Superior temporal gyrus (tissue), 1 donor: ENCODE measurements around the gene ODC1.
A peak's percentile ranks its signal among the peaks of the same experiment; 100 is the strongest.
"Not testable (repeated sequence)": the region's sequence is repeated elsewhere in the genome, so short reads cannot be mapped to it uniquely, and the experiment has no call there.

ENCODE experiments used
- DNase-seq: peaks from one replicate; pipeline ENCODE4 v3.0.0-alpha.2; 2016; ENCODE audit errors: extremely low spot score

Gene ODC1

GRCh38 chr2:10447895-10448575 lies at the start of gene ODC1:
ODC1 (minus strand) TSS chr2:10448327; CDS start chr2:10445032, 3,295 bp downstream.
- DNase-seq: peak; percentile 84

GRCh38 chr2:10497797-10498251 lies 49.7 kb upstream of the ODC1 start:
- peak; percentile 35 for DNase-seq

GRCh38 chr2:10495988-10496313 lies 47.8 kb upstream of the ODC1 start:
- DNase-seq: no peak

- no peak for DNase-seq
These were observed 47.3 kb upstream of the ODC1 start for GRCh38 chr2:10495311-10495987.

GRCh38 chr2:10494351-10495066 lies 46.4 kb upstream of the ODC1 start:
- no peak for DNase-seq

- DNase-seq: no peak
These were observed 45.6 kb upstream of the ODC1 start for GRCh38 chr2:10493634-10494281.

- no peak for DNase-seq
These were observed 45.0 kb upstream of the ODC1 start for GRCh38 chr2:10493075-10493633.

- DNase-seq: no peak
These were observed 42.7 kb upstream of the ODC1 start for GRCh38 chr2:10490806-10491291.

GRCh38 chr2:10489842-10490555 lies 41.9 kb upstream of the ODC1 start:
- no peak for DNase-seq

- DNase-seq: not testable (repeated sequence)
These were observed 40.0 kb upstream of the ODC1 start for GRCh38 chr2:10488142-10488541.

GRCh38 chr2:10487741-10488104 lies 39.6 kb upstream of the ODC1 start:
- not testable (repeated sequence) for DNase-seq

GRCh38 chr2:10487081-10487740 lies 39.1 kb upstream of the ODC1 start:
- no peak for DNase-seq

- no peak for DNase-seq
These were observed 38.5 kb upstream of the ODC1 start for GRCh38 chr2:10486601-10487079.

- no peak for DNase-seq
These were observed 38.0 kb upstream of the ODC1 start for GRCh38 chr2:10486091-10486490.

- no peak for DNase-seq
These were observed 34.8 kb upstream of the ODC1 start for GRCh38 chr2:10482913-10483312.

- no peak for DNase-seq
These were observed 34.3 kb upstream of the ODC1 start for GRCh38 chr2:10482460-10482859.

GRCh38 chr2:10481666-10482157 lies 33.6 kb upstream of the ODC1 start:
- no peak for DNase-seq

- no peak for DNase-seq
These were observed 33.0 kb upstream of the ODC1 start for GRCh38 chr2:10481055-10481665.

- no peak for DNase-seq
These were observed 32.3 kb upstream of the ODC1 start for GRCh38 chr2:10480359-10480949.

- no peak for DNase-seq
These were observed 30.8 kb upstream of the ODC1 start for GRCh38 chr2:10478916-10479315.
